HepG2 (cell line): Measurements from ENCODE around the gene CDC42EP4. TPM values are rescaled to one million over a fixed set of nuclear protein-coding genes. Genes with fewer than 3 reads are reported as not detected.

Source experiments
- ATAC-seq: fragments of 200-7000 bp; cut with Tn5 transposase; 3 replicates; pipeline ENCODE4 v1.9.1; 2020; ENCODE audit warnings: mild to moderate bottlenecking, moderate library complexity
- BruUV-seq: library from RNA; stranded (reverse); fragments of 400-500 nt; replicated peaks from 2 replicates; lab custom pipeline; 2021; lab: Mats Ljungman, UMichigan
- CTCF ChIA-PET: fragments of 300-600 bp; formaldehyde crosslinking; extraction: SDS; loops from one replicate; lab custom pipeline; 2021; ENCODE audit warnings: low total read pairs, inconsistent platforms, low intra/inter-chr PET ratio; lab: Yijun Ruan, JAX
- POLR2A ChIA-PET: fragments of 350-600 bp; sonication (Branson Sonifier 250); formaldehyde crosslinking; loops from one replicate; lab custom pipeline; 2020; ENCODE audit warnings: antibody characterized with exemption, inconsistent platforms; lab: Yijun Ruan, JAX
- DNase-seq: peaks from one replicate; pipeline ENCODE4 v3.0.0-alpha.2; 2015; ENCODE audit warnings: low spot score
- FAIRE-seq: peaks from 3 replicates; lab custom pipeline; 2011; peaks lifted over from hg19 to GRCh38; lab: Jason Lieb, UNC
- H2AFZ ChIP-seq: one replicate; pipeline ENCODE4 v1.6.1; 2011; ENCODE audit warnings: low read length, inconsistent platforms
- H3K27ac ChIP-seq: fragments of 300-600 bp; 3 replicates; pipeline ENCODE4 v1.8.0; 2011; ENCODE audit warnings: mixed run types, mild to moderate bottlenecking, mixed read lengths, low read length, inconsistent platforms; ENCODE audit not compliant: insufficient read depth; ENCODE audit errors: extremely low read length
- H3K27me3 ChIP-seq, 2 experiments: fragments of 200-600 bp in 1 of 2; 2 replicates in 1 of 2; 3 replicates in 1 of 2; pipeline versions ENCODE4 v1.6.0 to v1.8.0; 2011; ENCODE audit warnings: low read length in 2 of 2, mild to moderate bottlenecking in 2 of 2, moderate library complexity in 2 of 2, inconsistent platforms in 1 of 2; ENCODE audit not compliant: insufficient read depth in 2 of 2, control insufficient read depth in 1 of 2
- H3K36me3 ChIP-seq, 2 experiments: fragments of 200-600 bp in 1 of 2; replicated peaks in 1 of 2; 2 replicates in 1 of 2; 3 replicates in 1 of 2; pipeline versions ENCODE4 v1.5.1 to v1.8.0; 2011; ENCODE audit warnings: low read length in 2 of 2, inconsistent platforms in 1 of 2; ENCODE audit not compliant: insufficient read depth in 2 of 2, control insufficient read depth in 1 of 2
- H3K4me1 ChIP-seq: 2 replicates; pipeline ENCODE4 v1.5.1; 2012; ENCODE audit warnings: low read length, inconsistent platforms; ENCODE audit not compliant: insufficient read depth
- H3K4me2 ChIP-seq: 2 replicates; pipeline ENCODE4 v1.6.0; 2011; ENCODE audit warnings: low read depth, low read length, inconsistent platforms
- H3K4me3 ChIP-seq, 3 experiments: fragments of 200-600 bp in 1 of 3; sonication (generic), shearing (Covaris generic) in 1 of 3; replicated peaks in 1 of 3; 2 replicates each; pipeline ENCODE4 v1.5.1; 2011 to 2016; ENCODE audit warnings: low read length in 3 of 3, inconsistent platforms in 2 of 3, low read depth in 2 of 3, mild to moderate bottlenecking in 2 of 3, control low read depth in 1 of 3, mixed read lengths in 1 of 3; ENCODE audit not compliant: insufficient read depth in 1 of 3
- H3K79me2 ChIP-seq: one replicate; pipeline ENCODE4 v1.6.1; 2011; ENCODE audit warnings: low read length, inconsistent platforms; ENCODE audit not compliant: insufficient read depth
- H3K9ac ChIP-seq: 2 replicates; pipeline ENCODE4 v1.6.0; 2011; ENCODE audit warnings: mild to moderate bottlenecking, low read depth, low read length, inconsistent platforms; ENCODE audit not compliant: insufficient read depth
- H3K9me3 ChIP-seq: 2 replicates; pipeline ENCODE4 v1.5.1; 2012; ENCODE audit warnings: mild to moderate bottlenecking, low read length
- H4K20me1 ChIP-seq: 2 replicates; pipeline ENCODE4 v1.6.0; 2011; ENCODE audit warnings: inconsistent platforms, mild to moderate bottlenecking, low read length, moderate library complexity; ENCODE audit not compliant: insufficient read depth
- PCBP1 ChIP-seq: fragments of 200-400 bp; formaldehyde crosslinking; IDR thresholded peaks from 2 replicates; pipeline ENCODE4 v1.6.1; 2017; ENCODE audit warnings: mild to moderate bottlenecking, low read depth, low read length, borderline replicate concordance
- SALL1 ChIP-seq: sonication (generic); formaldehyde crosslinking; IDR thresholded peaks from 2 replicates; pipeline ENCODE4 v1.8.0; 2022; ENCODE audit warnings: mild to moderate bottlenecking, missing genetic modification reagents
- SOX13 ChIP-seq, 3 experiments: fragments of 450-650 bp in 1 of 3; sonication (generic) in 1 of 3; formaldehyde crosslinking in 1 of 3; IDR thresholded peaks in 2 of 3; conservative IDR thresholded peaks in 1 of 3; 2 replicates each; pipeline versions ENCODE4 v1.5.0 to v1.6.1; 2016 to 2020; ENCODE audit warnings: antibody characterized with exemption in 1 of 3, mild to moderate bottlenecking in 1 of 3, missing compliant biosample characterization in 1 of 3, missing genetic modification reagents in 1 of 3, moderate library complexity in 1 of 3
- TCF12 ChIP-seq, 2 experiments: fragments of 450-650 bp in 1 of 2; sonication (generic) in 1 of 2; formaldehyde crosslinking in 1 of 2; IDR thresholded peaks; 2 replicates each; pipeline versions ENCODE4 v1.6.1 to v1.8.0; 2017 to 2022; ENCODE audit warnings: antibody characterized with exemption in 1 of 2, mild to moderate bottlenecking in 1 of 2, missing genetic modification reagents in 1 of 2, moderate library complexity in 1 of 2
- XBP1 ChIP-seq: sonication (generic); formaldehyde crosslinking; IDR thresholded peaks from 2 replicates; pipeline ENCODE4 v1.5.0; 2020; ENCODE audit warnings: missing genetic modification reagents
- XRCC5 ChIP-seq: fragments of 200-400 bp; formaldehyde crosslinking; optimal IDR thresholded peaks from 2 replicates; pipeline ENCODE3; 2017; ENCODE audit warnings: mild to moderate bottlenecking, low read length
- ZFX ChIP-seq: sonication (generic); formaldehyde crosslinking; IDR thresholded peaks from 2 replicates; pipeline ENCODE4 v1.4.0; 2020; ENCODE audit warnings: mild to moderate bottlenecking, low read depth, missing genetic modification reagents, moderate library complexity
- ZNF235 ChIP-seq: sonication (generic); formaldehyde crosslinking; IDR thresholded peaks from 2 replicates; pipeline ENCODE4 v1.8.1; 2023; ENCODE audit warnings: mild to moderate bottlenecking, missing genetic modification reagents, borderline replicate concordance
- ZNF558 ChIP-seq: sonication (generic); formaldehyde crosslinking; IDR thresholded peaks from 2 replicates; pipeline ENCODE4 v1.9.0; 2022; ENCODE audit warnings: mild to moderate bottlenecking, missing genetic modification reagents, borderline replicate concordance
- WGBS: methylation state at CpG from one replicate; pipeline ENCODE4 v1.1.6; 2017; ENCODE audit warnings: low lambda C conversion rate; 5-methylcytosine and 5-hydroxymethylcytosine counted together
- in situ Hi-C: cut with HindIII; loops from 2 replicates; pipeline ENCODE4 v1.10.0; 2017; ENCODE audit warnings: low pct_unique_long_range_greater_than_20kb; ENCODE audit not compliant: extremely low pct_ligation_motif_present
- intact Hi-C: fragments of 100-400 bp; cut with micrococcal nuclease; formaldehyde crosslinking; loops from one replicate; pipeline ENCODE4 v1.10.0; 2022; ENCODE audit not compliant: unreplicated experiment
- polyA plus RNA-seq, 8 experiments: library from polyadenylated mRNA; depleted of rRNA in 3 of 8; stranded (reverse) in 7 of 8; unstranded in 1 of 8; fragments of >200 nt; fragmentation: Illumina TruSeq in 4 of 8; extraction: Trizol in 4 of 8; gene quantifications; 2 replicates each; pipeline versions ENCODE4 v1.2.1 to v1.2.3, GENCODE V29; 2011 to 2016; ENCODE audit warnings: low read depth in 4 of 8, missing spikeins in 1 of 8, mixed read lengths in 1 of 8; ENCODE audit not compliant: insufficient read depth in 1 of 8
- total RNA-seq, 5 experiments: library from RNA; depleted of rRNA; stranded (reverse); fragments of >200 nt; fragmentation: Illumina TruSeq; extraction: Trizol; gene quantifications; 2 replicates each; pipeline ENCODE4 v1.2.3, GENCODE V29; 2016; ENCODE audit warnings: low read depth in 1 of 5
- TF ChIP-seq, protein P1 (sequence below): sonication (generic); formaldehyde crosslinking; IDR thresholded peaks from 2 replicates; pipeline ENCODE4 v1.4.0; 2020; ENCODE audit warnings: missing genetic modification reagents
- TF ChIP-seq, protein P2 (sequence below): sonication (generic); formaldehyde crosslinking; IDR thresholded peaks from 2 replicates; pipeline ENCODE4 v1.5.0; 2020; ENCODE audit warnings: missing genetic modification reagents
- TF ChIP-seq, protein P3 (sequence below): sonication (generic); formaldehyde crosslinking; IDR thresholded peaks from 2 replicates; pipeline ENCODE4 v1.5.1; 2020; ENCODE audit warnings: mild to moderate bottlenecking, missing genetic modification reagents, moderate library complexity
- TF ChIP-seq, protein P4 (sequence below): sonication (generic); formaldehyde crosslinking; IDR thresholded peaks from 2 replicates; pipeline ENCODE4 v1.4.0; 2020; ENCODE audit warnings: low read depth, mild to moderate bottlenecking, missing genetic modification reagents

The CDC42EP4 gene
- total and polyA plus RNA-seq, 2 of the 13 experiments (the other 11 are each of a cell fraction or from before 2014, with no cell fraction given) = 19.0 to 54.0 TPM

DNA sequence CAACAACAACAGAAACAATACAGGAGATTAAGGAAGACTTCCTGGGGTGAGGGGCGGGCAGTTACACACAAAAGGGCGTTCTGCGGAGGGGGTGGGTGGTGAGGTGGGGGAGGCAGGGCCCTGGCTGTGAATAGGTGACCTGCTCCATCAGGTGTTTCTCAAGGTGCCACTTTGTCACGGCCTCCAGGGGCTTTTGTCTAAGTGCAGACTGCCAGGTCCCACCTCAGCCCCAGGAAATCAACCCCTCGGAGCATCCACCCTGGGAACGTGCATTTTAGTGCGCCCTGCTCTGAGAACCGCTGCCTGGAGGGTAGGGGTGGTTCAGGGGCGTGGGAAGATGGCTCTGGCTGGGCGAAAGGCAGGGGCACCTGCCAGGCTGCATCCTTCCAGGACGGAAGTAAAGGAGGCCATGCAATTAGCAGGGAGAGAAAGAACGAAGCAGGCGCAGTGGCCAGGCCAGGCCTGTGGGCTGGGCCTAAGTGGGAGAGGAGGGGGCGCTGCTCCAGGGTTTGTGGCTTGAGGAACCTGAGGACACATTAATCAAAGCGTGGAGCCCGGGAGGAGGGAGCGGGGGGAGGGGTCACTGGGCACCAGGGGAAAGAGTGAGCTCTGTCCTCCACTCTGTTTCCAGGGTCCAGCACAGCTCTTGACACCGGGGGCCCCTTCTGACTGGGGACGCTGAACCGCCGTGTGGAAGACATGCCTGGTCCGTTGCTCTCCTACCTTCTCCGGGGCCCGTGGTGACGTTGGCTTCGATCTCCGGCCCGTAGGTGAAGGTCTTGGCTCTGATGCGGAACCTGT is 49.4 kb upstream of the CDC42EP4 start:
- BruUV-seq = no TSS peak
- no peaks in the 10 kb centered on the region for H3K9me3 ChIP-seq
- ATAC-seq (peak; percentile 8; the same call in 1 of the 3 replicates), FAIRE-seq (no peak), DNase-seq (no peak)
- H3K4me1 ChIP-seq = peaks cover 63% of the 10 kb centered on the region
- peak overlapping the region; percentile 2; the same call in 1 of the 2 replicates for H3K9ac ChIP-seq
- H3K36me3 ChIP-seq = no peaks in the 10 kb centered on the region
- 19% methylated on average over 28 of the region's 29 CpGs for WGBS
- intact Hi-C loops = loop anchor here (2.0 kb wide), 1 partner anchor 50 kb away; no protein-coding TSS in a partner anchor
- H3K27ac ChIP-seq = no peak overlapping the region
- no peaks in the 10 kb centered on the region for H3K79me2 ChIP-seq
- no peaks in the 10 kb centered on the region for H4K20me1 ChIP-seq
- peaks cover 33 to 88% of the 10 kb centered on the region in 2 experiments for H3K27me3 ChIP-seq
- peak overlapping the region; percentile 64 for H3K4me2 ChIP-seq
- no peak overlapping the region for H2AFZ ChIP-seq
- POLR2A ChIA-PET = no interaction called here
- H3K4me3 ChIP-seq = peak overlapping the region in 1 of 3 experiments; percentile 49; a peak in 1 of 6 replicates
- CTCF ChIA-PET = interaction anchor here (1.5 to 1.9 kb wide), 2 partner anchors 105 kb away, joined by 4 to 9 read pairs; no protein-coding TSS in a partner anchor
- in situ Hi-C loops = loop anchor here (5.0 kb wide), 1 partner anchor 49 kb away; the partner anchor contains the start of gene CDC42EP4
- TF ChIP-seq ZNF235 = no peak
- TF ChIP-seq, protein P1, sequence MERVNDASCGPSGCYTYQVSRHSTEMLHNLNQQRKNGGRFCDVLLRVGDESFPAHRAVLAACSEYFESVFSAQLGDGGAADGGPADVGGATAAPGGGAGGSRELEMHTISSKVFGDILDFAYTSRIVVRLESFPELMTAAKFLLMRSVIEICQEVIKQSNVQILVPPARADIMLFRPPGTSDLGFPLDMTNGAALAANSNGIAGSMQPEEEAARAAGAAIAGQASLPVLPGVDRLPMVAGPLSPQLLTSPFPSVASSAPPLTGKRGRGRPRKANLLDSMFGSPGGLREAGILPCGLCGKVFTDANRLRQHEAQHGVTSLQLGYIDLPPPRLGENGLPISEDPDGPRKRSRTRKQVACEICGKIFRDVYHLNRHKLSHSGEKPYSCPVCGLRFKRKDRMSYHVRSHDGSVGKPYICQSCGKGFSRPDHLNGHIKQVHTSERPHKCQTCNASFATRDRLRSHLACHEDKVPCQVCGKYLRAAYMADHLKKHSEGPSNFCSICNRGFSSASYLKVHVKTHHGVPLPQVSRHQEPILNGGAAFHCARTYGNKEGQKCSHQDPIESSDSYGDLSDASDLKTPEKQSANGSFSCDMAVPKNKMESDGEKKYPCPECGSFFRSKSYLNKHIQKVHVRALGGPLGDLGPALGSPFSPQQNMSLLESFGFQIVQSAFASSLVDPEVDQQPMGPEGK (CRISPR knock-in tag) = peak; percentile 8; the same call in 1 of the 2 replicates
- TF ChIP-seq, protein P2, sequence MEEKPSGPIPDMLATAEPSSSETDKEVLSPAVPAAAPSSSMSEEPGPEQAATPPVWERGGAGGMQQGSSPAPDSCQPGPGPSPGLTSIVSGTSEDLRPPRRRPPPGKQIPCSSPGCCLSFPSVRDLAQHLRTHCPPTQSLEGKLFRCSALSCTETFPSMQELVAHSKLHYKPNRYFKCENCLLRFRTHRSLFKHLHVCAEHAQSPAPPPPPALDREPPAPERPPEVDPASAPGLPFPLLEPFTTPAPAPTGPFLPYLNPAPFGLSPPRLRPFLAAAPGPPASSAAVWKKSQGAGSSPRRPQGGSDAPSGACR (CRISPR knock-in tag) = 0 out of 2 replicates have a peak, but pooled peaks have one; percentile 18
- peak; percentile 33; the same call in 1 of the 2 replicates for TF ChIP-seq SALL1
- TF ChIP-seq PCBP1 = 0 out of 2 replicates have a peak, but pooled peaks have one; percentile 56
- peak; percentile 13 for TF ChIP-seq XRCC5
- peak; percentile 42; the same call in 1 of the 2 replicates for TF ChIP-seq ZFX (CRISPR knock-in tag)
- TF ChIP-seq ZNF558 (CRISPR knock-in tag) = 0 out of 2 replicates have a peak, but pooled peaks have one; percentile 27
- TF ChIP-seq TCF12 (IDR thresholded peaks at IDR 0.05) = no peak
- no peak for TF ChIP-seq TCF12 (CRISPR knock-in tag; IDR thresholded peaks at IDR 0.05)
- TF ChIP-seq SOX13 (IDR thresholded peaks at IDR 0.05) = no peak
- no peak for TF ChIP-seq SOX13 (CRISPR knock-in tag; conservative IDR thresholded peaks at IDR 0.05 in 1 of 2, IDR thresholded peaks at IDR 0.05 in 1 of 2)
- TF ChIP-seq, protein P3, sequence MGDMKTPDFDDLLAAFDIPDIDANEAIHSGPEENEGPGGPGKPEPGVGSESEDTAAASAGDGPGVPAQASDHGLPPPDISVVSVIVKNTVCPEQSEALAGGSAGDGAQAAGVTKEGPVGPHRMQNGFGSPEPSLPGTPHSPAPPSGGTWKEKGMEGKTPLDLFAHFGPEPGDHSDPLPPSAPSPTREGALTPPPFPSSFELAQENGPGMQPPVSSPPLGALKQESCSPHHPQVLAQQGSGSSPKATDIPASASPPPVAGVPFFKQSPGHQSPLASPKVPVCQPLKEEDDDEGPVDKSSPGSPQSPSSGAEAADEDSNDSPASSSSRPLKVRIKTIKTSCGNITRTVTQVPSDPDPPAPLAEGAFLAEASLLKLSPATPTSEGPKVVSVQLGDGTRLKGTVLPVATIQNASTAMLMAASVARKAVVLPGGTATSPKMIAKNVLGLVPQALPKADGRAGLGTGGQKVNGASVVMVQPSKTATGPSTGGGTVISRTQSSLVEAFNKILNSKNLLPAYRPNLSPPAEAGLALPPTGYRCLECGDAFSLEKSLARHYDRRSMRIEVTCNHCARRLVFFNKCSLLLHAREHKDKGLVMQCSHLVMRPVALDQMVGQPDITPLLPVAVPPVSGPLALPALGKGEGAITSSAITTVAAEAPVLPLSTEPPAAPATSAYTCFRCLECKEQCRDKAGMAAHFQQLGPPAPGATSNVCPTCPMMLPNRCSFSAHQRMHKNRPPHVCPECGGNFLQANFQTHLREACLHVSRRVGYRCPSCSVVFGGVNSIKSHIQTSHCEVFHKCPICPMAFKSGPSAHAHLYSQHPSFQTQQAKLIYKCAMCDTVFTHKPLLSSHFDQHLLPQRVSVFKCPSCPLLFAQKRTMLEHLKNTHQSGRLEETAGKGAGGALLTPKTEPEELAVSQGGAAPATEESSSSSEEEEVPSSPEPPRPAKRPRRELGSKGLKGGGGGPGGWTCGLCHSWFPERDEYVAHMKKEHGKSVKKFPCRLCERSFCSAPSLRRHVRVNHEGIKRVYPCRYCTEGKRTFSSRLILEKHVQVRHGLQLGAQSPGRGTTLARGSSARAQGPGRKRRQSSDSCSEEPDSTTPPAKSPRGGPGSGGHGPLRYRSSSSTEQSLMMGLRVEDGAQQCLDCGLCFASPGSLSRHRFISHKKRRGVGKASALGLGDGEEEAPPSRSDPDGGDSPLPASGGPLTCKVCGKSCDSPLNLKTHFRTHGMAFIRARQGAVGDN (CRISPR knock-in tag) = peak; percentile 61
- TF ChIP-seq XBP1 = no peak
- TF ChIP-seq, protein P4, sequence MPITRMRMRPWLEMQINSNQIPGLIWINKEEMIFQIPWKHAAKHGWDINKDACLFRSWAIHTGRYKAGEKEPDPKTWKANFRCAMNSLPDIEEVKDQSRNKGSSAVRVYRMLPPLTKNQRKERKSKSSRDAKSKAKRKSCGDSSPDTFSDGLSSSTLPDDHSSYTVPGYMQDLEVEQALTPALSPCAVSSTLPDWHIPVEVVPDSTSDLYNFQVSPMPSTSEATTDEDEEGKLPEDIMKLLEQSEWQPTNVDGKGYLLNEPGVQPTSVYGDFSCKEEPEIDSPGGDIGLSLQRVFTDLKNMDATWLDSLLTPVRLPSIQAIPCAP (CRISPR knock-in tag) = no peak
